Brain microvascular endothelial cell (primary cell): ENCODE measurements around the gene ECSCR.
"Not testable (repeated sequence)": the region's sequence is repeated elsewhere in the genome, so short reads cannot be mapped to it uniquely, and the experiment has no call there.

ENCODE experiments used
- DNase-seq: peaks from one replicate; pipeline ENCODE4 v3.0.0-alpha.2; 2020
- H3K27ac ChIP-seq: fragments of 250-450 bp; sonication (Bioruptor Pico); 2 replicates; pipeline ENCODE4 v1.5.1; 2020; ENCODE audit warnings: mild to moderate bottlenecking, moderate library complexity
- H3K27me3 ChIP-seq: fragments of 250-450 bp; sonication (Bioruptor Pico); replicated peaks from 2 replicates; pipeline ENCODE4 v1.5.1; 2020; ENCODE audit warnings: mild to moderate bottlenecking
- H3K36me3 ChIP-seq: fragments of 250-450 bp; sonication (Bioruptor Pico); replicated peaks from 2 replicates; pipeline ENCODE4 v1.5.1; 2020; ENCODE audit warnings: mild to moderate bottlenecking
- H3K4me3 ChIP-seq: 2 replicates; pipeline ENCODE4 v1.5.1; 2011; ENCODE audit warnings: low read depth, mild to moderate bottlenecking, control low read depth, low read length, moderate library complexity
- CTCF ChIP-seq: IDR thresholded peaks from 2 replicates; pipeline ENCODE4 v1.5.1; 2011; ENCODE audit warnings: low read depth, mild to moderate bottlenecking, moderate library complexity, low read length, control low read depth, inconsistent platforms; ENCODE audit errors: missing control alignments
- in situ Hi-C: cut with HindIII; loops from 2 replicates; pipeline ENCODE4 v1.10.0; 2017; ENCODE audit warnings: low sequenced_read_pairs, low pct_ligation_motif_present

ECSCR gene

GRCh38 chr5:139482050-139482889 is 19.7 kb upstream of the ECSCR start, which contains the start of gene STING1:
TSS of gene STING1 (minus strand) at chr5:139482758. CDS start at chr5:139481704, 1,054 bp downstream.
- Histone ChIP-seq H3K36me3 (peaks cover 10% of the 10 kb centered on the region), H3K27me3 (no peaks in the 10 kb centered on the region), H3K27ac (peak within 1 kb of the TSS; percentile 93), H3K4me3 (peak within 1 kb of the TSS; percentile 56)
- TF ChIP-seq CTCF, result no peak
- DNase-seq, result peak; percentile 94
- in situ Hi-C loops, result no loop called here

GRCh38 chr5:139481580-139482049 is 19.1 kb upstream of the ECSCR start:
- peak overlapping the region; percentile 93 for H3K27ac ChIP-seq
- H3K36me3 ChIP-seq, result peaks cover 12% of the 10 kb centered on the region
- H3K4me3 ChIP-seq, result peak overlapping the region; percentile 56
- H3K27me3 ChIP-seq, result no peaks in the 10 kb centered on the region
- TF ChIP-seq CTCF, result peak; percentile 46
- in situ Hi-C loops, result no loop called here
- DNase-seq, result no peak

- H3K27ac ChIP-seq, result peak overlapping the region; percentile 93
- DNase-seq, result no peak
- no peak for TF ChIP-seq CTCF
- H3K27me3 ChIP-seq, result no peaks in the 10 kb centered on the region
- in situ Hi-C loops, result no loop called here
- H3K4me3 ChIP-seq, result peak overlapping the region; percentile 56
- peaks cover 12% of the 10 kb centered on the region for H3K36me3 ChIP-seq
Measured at GRCh38 chr5:139481122-139481533, 18.6 kb upstream of the ECSCR start.

GRCh38 chr5:139479729-139480128 is 17.2 kb upstream of the ECSCR start:
- in situ Hi-C loops, H3K27ac ChIP-seq: not testable (repeated sequence)

GRCh38 chr5:139478657-139479423 is 16.3 kb upstream of the ECSCR start:
- in situ Hi-C loops, H3K27ac ChIP-seq, DNase-seq, H3K27me3 ChIP-seq, H3K4me3 ChIP-seq: not testable (repeated sequence)
- peaks cover 22% of the 10 kb centered on the region for H3K36me3 ChIP-seq

More at GRCh38 chr5:139479729-139480128, 17.2 kb upstream of the ECSCR start:
- not testable (repeated sequence) for H3K27me3 ChIP-seq, DNase-seq, H3K4me3 ChIP-seq
- peaks cover 22% of the 10 kb centered on the region for H3K36me3 ChIP-seq

- DNase-seq, result no peak
- H3K4me3 ChIP-seq, result no peak overlapping the region
- H3K27me3 ChIP-seq, result no peaks in the 10 kb centered on the region
- H3K36me3 ChIP-seq, result peaks cover 22% of the 10 kb centered on the region
- TF ChIP-seq CTCF, result no peak
- no peak overlapping the region for H3K27ac ChIP-seq
- in situ Hi-C loops, result no loop called here
Measured at GRCh38 chr5:139475865-139476617, 13.5 kb upstream of the ECSCR start.
